AG04449 (cell line): ENCODE results near the gene CCDC185.

Experiments used
- CTCF ChIA-PET: fragments of 350-600 bp; formaldehyde crosslinking; extraction: SDS; loops from one replicate; lab custom pipeline; 2021; ENCODE audit warnings: antibody characterized with exemption; lab: Yijun Ruan, JAX
- POLR2A ChIA-PET: fragments of 400-600, 350-600 bp; formaldehyde crosslinking; extraction: SDS; loops from one replicate; lab custom pipeline; 2020; ENCODE audit warnings: antibody characterized with exemption, inconsistent platforms; lab: Yijun Ruan, JAX
- DNase-seq: peaks from one replicate; pipeline ENCODE4 v3.0.0-alpha.2; 2010; ENCODE audit warnings: low read depth, low spot score
- H3K4me3 ChIP-seq: 2 replicates; pipeline ENCODE4 v1.5.1; 2011; ENCODE audit warnings: low read depth, mild to moderate bottlenecking, control low read depth, low read length
- CTCF ChIP-seq: IDR thresholded peaks from one replicate; pipeline ENCODE4 v1.5.1; 2011; ENCODE audit warnings: mild to moderate bottlenecking, moderate library complexity, low read length, control low read depth, inconsistent platforms; ENCODE audit not compliant: insufficient read depth; ENCODE audit errors: missing control alignments

CCDC185 gene

GRCh38 chr1:223411710-223412109 lies 18.5 kb downstream of the CCDC185 start:
- no peak for TF ChIP-seq CTCF
- H3K4me3 ChIP-seq, result no peak overlapping the region
- DNase-seq, result no peak
- POLR2A ChIA-PET, result no interaction called here
- CTCF ChIA-PET, result interaction anchor here (0.8 to 1.3 kb wide), 3 partner anchors 13 to 278 kb away, joined by 3 read pairs; no protein-coding TSS in a partner anchor

- ChIA-PET CTCF (no interaction called here), POLR2A (no interaction called here)
- DNase-seq, result no peak
- no peak overlapping the region for H3K4me3 ChIP-seq
- no peak for TF ChIP-seq CTCF
Measured at GRCh38 chr1:223413216-223413615, 20.0 kb downstream of the CCDC185 start.

- no peak overlapping the region for H3K4me3 ChIP-seq
- ChIA-PET CTCF (no interaction called here), POLR2A (no interaction called here)
- DNase-seq, result no peak
- no peak for TF ChIP-seq CTCF
Measured at GRCh38 chr1:223417444-223417843, 24.2 kb downstream of the CCDC185 start.

GRCh38 chr1:223417903-223418663 lies 24.9 kb downstream of the CCDC185 start:
- ChIA-PET POLR2A (no interaction called here), CTCF (no interaction called here)
- DNase-seq, result no peak
- no peak overlapping the region for H3K4me3 ChIP-seq
- TF ChIP-seq CTCF, result no peak

- ChIA-PET CTCF (no interaction called here), POLR2A (no interaction called here)
- H3K4me3 ChIP-seq, result no peak overlapping the region
- DNase-seq, result no peak
- no peak for TF ChIP-seq CTCF
Measured at GRCh38 chr1:223419115-223419514, 25.9 kb downstream of the CCDC185 start.

- no peak for DNase-seq
- no peak overlapping the region for H3K4me3 ChIP-seq
- POLR2A ChIA-PET, result no interaction called here
- CTCF ChIA-PET, result no interaction called here
- TF ChIP-seq CTCF, result no peak
Measured at GRCh38 chr1:223419561-223419960, 26.3 kb downstream of the CCDC185 start.
